Smooth muscle cell (in vitro differentiated cells): ENCODE measurements around the gene ESD. TPM values are rescaled to one million over a fixed set of nuclear protein-coding genes. Genes with fewer than 3 reads are reported as not detected.

Experiments used
- DNase-seq: peaks from one replicate; lab custom pipeline; 2025; ENCODE audit not compliant: unreplicated experiment; lab: John Stamatoyannopoulos, UW
- H2AFZ ChIP-seq: fragments of 200-600 bp; sonication (generic); 2 replicates; pipeline ENCODE4 v1.6.0; 2016; ENCODE audit warnings: antibody characterized with exemption, low read depth, mild to moderate bottlenecking
- H3F3A ChIP-seq: fragments of 200-600 bp; sonication (generic); 2 replicates; pipeline ENCODE4 v1.6.0; 2017; ENCODE audit warnings: antibody characterized with exemption, low read depth
- H3K27ac ChIP-seq: fragments of 200-600 bp; sonication (generic); 2 replicates; pipeline ENCODE4 v1.5.1; 2016; ENCODE audit warnings: low read depth, mild to moderate bottlenecking
- H3K27me3 ChIP-seq: fragments of 200-600 bp; sonication (generic); 2 replicates; pipeline ENCODE4 v1.6.1; 2016; ENCODE audit warnings: low read depth, mild to moderate bottlenecking
- H3K36me3 ChIP-seq: fragments of 200-600 bp; sonication (generic); 2 replicates; pipeline ENCODE4 v1.5.1; 2016; ENCODE audit warnings: low read depth
- H3K4me1 ChIP-seq: fragments of 200-600 bp; sonication (generic); 2 replicates; pipeline ENCODE4 v1.5.1; 2016; ENCODE audit warnings: low read depth
- H3K4me2 ChIP-seq: fragments of 200-600 bp; sonication (generic); 2 replicates; pipeline ENCODE4 v1.6.0; 2016; ENCODE audit warnings: mild to moderate bottlenecking
- H3K4me3 ChIP-seq: fragments of 200-600 bp; sonication (generic); 2 replicates; pipeline ENCODE4 v1.5.1; 2016; ENCODE audit warnings: mild to moderate bottlenecking
- H3K79me2 ChIP-seq: fragments of 200-600 bp; sonication (generic); 2 replicates; pipeline ENCODE4 v1.6.0; 2016; ENCODE audit warnings: low read depth, mild to moderate bottlenecking
- H3K9ac ChIP-seq: fragments of 200-600 bp; sonication (generic); 2 replicates; pipeline ENCODE4 v1.6.0; 2016; ENCODE audit warnings: low read depth
- H3K9me3 ChIP-seq: fragments of 200-600 bp; sonication (generic); replicated peaks from 2 replicates; pipeline ENCODE4 v1.5.1; 2016; ENCODE audit warnings: low read depth
- H4K20me1 ChIP-seq: fragments of 200-600 bp; sonication (generic); 2 replicates; pipeline ENCODE4 v1.6.0; 2016; ENCODE audit warnings: low read depth
- WGBS: methylation state at CpG from one replicate; pipeline ENCODE4 v1.1.7; 2016; ENCODE audit warnings: low lambda C conversion rate; 5-methylcytosine and 5-hydroxymethylcytosine counted together
- polyA plus RNA-seq: library from polyadenylated mRNA; unstranded; fragments of >200 nt; fragmentation: Nextera tagmentation; extraction: Ambion mirVana; gene quantifications from 2 replicates; pipeline ENCODE4 v1.2.1, GENCODE V29; 2016
- total RNA-seq: library from RNA; depleted of rRNA; stranded (reverse); fragments of >200 nt; gene quantifications from 2 replicates; pipeline ENCODE4 v1.2.3, GENCODE V29; 2014
- TF ChIP-seq, protein P1 (sequence below): fragments of 200-600 bp; sonication (generic); IDR thresholded peaks from 2 replicates; pipeline ENCODE4 v1.5.1; 2017; ENCODE audit warnings: borderline replicate concordance, mild to moderate bottlenecking, antibody characterized with exemption; ENCODE audit not compliant: insufficient read depth, poor library complexity, severe bottlenecking

ESD gene
- total and polyA plus RNA-seq, 2 experiments from 2014 or later: 133 to 142 TPM

DNA sequence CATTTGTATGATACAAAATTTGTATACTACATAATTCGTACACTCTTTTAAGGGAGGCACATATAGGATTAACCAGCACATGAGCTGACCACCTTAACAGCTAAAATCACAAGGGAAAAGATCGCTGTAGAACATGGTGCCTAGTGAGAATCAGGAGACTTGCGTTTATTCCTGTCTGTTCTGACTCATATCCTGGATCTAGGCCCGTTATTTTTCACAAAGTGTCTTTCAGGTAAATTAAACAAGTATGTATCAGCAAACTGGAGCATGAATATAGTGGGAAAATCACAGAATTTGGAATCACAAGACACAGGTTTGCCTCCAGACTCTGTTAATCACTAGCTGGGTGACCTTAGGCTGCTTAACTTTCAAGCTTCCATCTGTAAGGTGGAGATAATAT, 47.5 kb upstream of the ESD start:
- TF ChIP-seq, protein P1, sequence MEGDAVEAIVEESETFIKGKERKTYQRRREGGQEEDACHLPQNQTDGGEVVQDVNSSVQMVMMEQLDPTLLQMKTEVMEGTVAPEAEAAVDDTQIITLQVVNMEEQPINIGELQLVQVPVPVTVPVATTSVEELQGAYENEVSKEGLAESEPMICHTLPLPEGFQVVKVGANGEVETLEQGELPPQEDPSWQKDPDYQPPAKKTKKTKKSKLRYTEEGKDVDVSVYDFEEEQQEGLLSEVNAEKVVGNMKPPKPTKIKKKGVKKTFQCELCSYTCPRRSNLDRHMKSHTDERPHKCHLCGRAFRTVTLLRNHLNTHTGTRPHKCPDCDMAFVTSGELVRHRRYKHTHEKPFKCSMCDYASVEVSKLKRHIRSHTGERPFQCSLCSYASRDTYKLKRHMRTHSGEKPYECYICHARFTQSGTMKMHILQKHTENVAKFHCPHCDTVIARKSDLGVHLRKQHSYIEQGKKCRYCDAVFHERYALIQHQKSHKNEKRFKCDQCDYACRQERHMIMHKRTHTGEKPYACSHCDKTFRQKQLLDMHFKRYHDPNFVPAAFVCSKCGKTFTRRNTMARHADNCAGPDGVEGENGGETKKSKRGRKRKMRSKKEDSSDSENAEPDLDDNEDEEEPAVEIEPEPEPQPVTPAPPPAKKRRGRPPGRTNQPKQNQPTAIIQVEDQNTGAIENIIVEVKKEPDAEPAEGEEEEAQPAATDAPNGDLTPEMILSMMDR: no peak
- no peak for DNase-seq
- H3K79me2 ChIP-seq: no peaks in the 10 kb centered on the region
- 62% methylated on average over 4 of the region's 4 CpGs for WGBS
- H4K20me1 ChIP-seq: no peaks in the 10 kb centered on the region
- H3K4me2 ChIP-seq: no peak overlapping the region
- H3K27ac ChIP-seq: no peak overlapping the region
- no peaks in the 10 kb centered on the region for H3F3A ChIP-seq
- H3K9ac ChIP-seq: no peak overlapping the region
- no peak overlapping the region for H2AFZ ChIP-seq
- H3K4me3 ChIP-seq: no peak overlapping the region
- H3K27me3 ChIP-seq: no peaks in the 10 kb centered on the region
- no peaks in the 10 kb centered on the region for H3K4me1 ChIP-seq
- no peaks in the 10 kb centered on the region for H3K9me3 ChIP-seq
- H3K36me3 ChIP-seq: no peaks in the 10 kb centered on the region

DNA sequence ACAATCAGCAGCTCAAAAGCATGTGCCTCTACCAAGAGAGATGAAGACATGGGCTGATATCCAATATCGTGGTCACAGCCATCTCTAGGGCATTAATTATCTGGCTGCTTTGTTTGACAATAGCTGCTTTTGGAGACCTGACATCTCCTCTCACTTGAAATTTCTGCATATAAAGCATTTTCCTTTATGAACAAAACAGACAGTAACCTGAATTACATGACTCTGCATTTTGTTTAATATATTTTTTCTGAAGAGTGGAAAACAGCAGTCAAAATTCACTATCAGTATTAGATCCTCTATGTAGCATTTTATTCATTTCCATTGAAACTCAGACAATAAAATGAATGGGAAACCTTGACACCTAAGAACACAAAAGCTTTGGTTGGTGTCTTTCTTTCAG, 42.4 kb upstream of the ESD start:
- Histone ChIP-seq H3K4me3 (no peak overlapping the region), H3K4me2 (no peak overlapping the region), H3K9me3 (no peaks in the 10 kb centered on the region), H2AFZ (no peak overlapping the region), H3F3A (no peaks in the 10 kb centered on the region), H3K79me2 (no peaks in the 10 kb centered on the region), H3K9ac (no peak overlapping the region), H3K27me3 (no peaks in the 10 kb centered on the region), H3K4me1 (no peaks in the 10 kb centered on the region), H3K27ac (no peak overlapping the region), H3K36me3 (no peaks in the 10 kb centered on the region), H4K20me1 (no peaks in the 10 kb centered on the region)
- TF ChIP-seq, protein P1: no peak
- WGBS: 87% methylated on average over 1 of the region's 1 CpG
- no peak for DNase-seq

DNA sequence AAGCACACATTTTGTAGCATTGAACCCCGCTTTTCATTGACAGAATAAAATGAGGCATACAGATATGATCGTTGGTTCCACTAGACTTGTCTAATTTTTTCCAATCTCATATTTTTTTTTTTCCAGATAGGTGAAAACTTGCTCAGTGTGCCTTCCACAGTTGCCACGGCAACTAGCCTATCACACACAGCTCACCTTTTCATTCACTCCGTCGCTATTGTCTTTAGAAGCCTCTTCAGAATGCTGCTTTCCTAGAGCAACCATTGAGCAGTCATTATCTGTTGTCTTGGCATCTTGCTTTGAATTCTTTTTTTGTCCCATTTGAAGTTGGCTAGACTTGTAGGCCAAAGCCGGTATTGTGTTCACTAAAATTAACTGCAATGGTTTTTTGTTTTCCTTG, 37.7 kb upstream of the ESD start:
- Histone ChIP-seq H3K4me3 (no peak overlapping the region), H3K4me1 (no peaks in the 10 kb centered on the region), H3K4me2 (no peak overlapping the region), H2AFZ (no peak overlapping the region), H3K27me3 (no peaks in the 10 kb centered on the region), H3K9ac (no peak overlapping the region), H3F3A (no peaks in the 10 kb centered on the region), H3K36me3 (no peaks in the 10 kb centered on the region), H3K9me3 (no peaks in the 10 kb centered on the region), H4K20me1 (no peaks in the 10 kb centered on the region), H3K79me2 (no peaks in the 10 kb centered on the region), H3K27ac (no peak overlapping the region)
- TF ChIP-seq, protein P1: no peak
- no peak for DNase-seq
- WGBS: 96% methylated on average over 6 of the region's 6 CpGs

DNA sequence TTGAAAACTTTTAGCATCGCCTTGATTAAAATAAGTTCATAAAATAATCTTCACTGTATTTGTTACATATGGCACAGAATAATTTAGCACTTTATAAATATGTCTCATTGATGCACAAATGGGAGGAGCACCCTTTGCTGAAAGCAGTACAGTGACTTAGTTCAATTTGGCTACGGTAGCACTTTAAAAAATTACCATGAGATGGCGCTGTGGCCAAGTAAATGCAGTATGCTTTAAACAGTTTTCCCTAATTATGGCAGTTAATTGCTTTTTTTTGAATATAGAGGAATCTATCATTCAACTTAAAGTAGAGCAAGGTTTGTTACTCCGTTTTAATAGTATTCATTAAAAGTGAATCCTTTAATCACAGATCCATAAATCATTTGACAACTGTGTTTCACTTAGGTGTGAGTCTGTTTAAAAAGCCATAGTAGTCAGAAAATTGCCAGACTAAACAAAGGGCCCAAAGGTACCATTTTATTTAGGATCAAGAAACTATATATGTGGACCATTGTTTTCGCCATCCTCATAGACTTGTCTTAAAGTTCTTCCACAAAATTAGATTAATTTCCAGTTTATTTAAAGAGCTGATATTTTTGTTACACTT, 34.7 kb upstream of the ESD start:
- no peak overlapping the region for H3K4me2 ChIP-seq
- H3K9ac ChIP-seq: no peak overlapping the region
- H3K4me3 ChIP-seq: no peak overlapping the region
- no peaks in the 10 kb centered on the region for H3K36me3 ChIP-seq
- H3F3A ChIP-seq: no peaks in the 10 kb centered on the region
- WGBS: 6% methylated on average over 5 of the region's 5 CpGs
- no peaks in the 10 kb centered on the region for H3K4me1 ChIP-seq
- H3K9me3 ChIP-seq: no peaks in the 10 kb centered on the region
- H3K79me2 ChIP-seq: no peaks in the 10 kb centered on the region
- no peaks in the 10 kb centered on the region for H3K27me3 ChIP-seq
- TF ChIP-seq, protein P1: peak; percentile 95
- H4K20me1 ChIP-seq: no peaks in the 10 kb centered on the region
- H3K27ac ChIP-seq: no peak overlapping the region
- no peak for DNase-seq
- no peak overlapping the region for H2AFZ ChIP-seq
